ENCODE results near the gene GPA33. TPM values are rescaled to one million over a fixed set of nuclear protein-coding genes. Genes with fewer than 3 reads are reported as not detected.
A peak's percentile ranks its signal among the peaks of the same experiment; 100 is the strongest.

The GPA33 gene
- total RNA-seq, 1 donor from 2014 or later, result not detected

DNA sequence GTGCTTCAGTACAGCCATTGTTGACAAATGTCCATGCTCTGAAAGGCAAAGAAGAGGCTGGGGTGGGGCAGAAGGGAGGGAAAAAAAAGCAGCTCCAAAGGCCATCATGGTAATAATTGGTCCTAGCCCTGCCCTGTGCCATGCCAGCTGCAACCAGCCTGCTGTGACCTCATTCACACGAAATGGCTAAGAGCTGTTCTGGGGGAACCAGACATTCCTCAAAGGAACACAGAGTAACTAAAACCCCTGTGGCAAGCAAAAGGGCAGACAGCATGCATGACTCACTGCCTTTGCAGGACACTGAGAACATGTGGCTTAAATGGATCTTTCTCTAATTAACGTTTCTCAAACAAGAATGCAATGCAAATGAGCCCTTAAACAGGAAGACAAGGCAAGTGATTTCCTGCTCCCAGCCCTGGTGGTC lies 46.0 kb upstream of the GPA33 start:
- Mint-ChIP-seq H3K4me1 (ENCODE audit: low read depth, unreplicated experiment) (peaks cover 24% of the 10 kb centered on the region), H3K27ac (ENCODE audit: unreplicated experiment) (peak overlapping the region; percentile 89), H3K4me3 (ENCODE audit: unreplicated experiment) (peak overlapping the region; percentile 47), H3K9me3 (ENCODE audit: unreplicated experiment) (peaks cover 2% of the 10 kb centered on the region), H3K36me3 (ENCODE audit: unreplicated experiment) (no peaks in the 10 kb centered on the region), H3K27me3 (ENCODE audit: unreplicated experiment) (no peaks in the 10 kb centered on the region)
- peak; percentile 54 for DNase-seq
- TF ChIP-seq, protein P1, sequence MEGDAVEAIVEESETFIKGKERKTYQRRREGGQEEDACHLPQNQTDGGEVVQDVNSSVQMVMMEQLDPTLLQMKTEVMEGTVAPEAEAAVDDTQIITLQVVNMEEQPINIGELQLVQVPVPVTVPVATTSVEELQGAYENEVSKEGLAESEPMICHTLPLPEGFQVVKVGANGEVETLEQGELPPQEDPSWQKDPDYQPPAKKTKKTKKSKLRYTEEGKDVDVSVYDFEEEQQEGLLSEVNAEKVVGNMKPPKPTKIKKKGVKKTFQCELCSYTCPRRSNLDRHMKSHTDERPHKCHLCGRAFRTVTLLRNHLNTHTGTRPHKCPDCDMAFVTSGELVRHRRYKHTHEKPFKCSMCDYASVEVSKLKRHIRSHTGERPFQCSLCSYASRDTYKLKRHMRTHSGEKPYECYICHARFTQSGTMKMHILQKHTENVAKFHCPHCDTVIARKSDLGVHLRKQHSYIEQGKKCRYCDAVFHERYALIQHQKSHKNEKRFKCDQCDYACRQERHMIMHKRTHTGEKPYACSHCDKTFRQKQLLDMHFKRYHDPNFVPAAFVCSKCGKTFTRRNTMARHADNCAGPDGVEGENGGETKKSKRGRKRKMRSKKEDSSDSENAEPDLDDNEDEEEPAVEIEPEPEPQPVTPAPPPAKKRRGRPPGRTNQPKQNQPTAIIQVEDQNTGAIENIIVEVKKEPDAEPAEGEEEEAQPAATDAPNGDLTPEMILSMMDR (IDR thresholded peaks at IDR 0.05; ENCODE audit: partially characterized antibody, unreplicated experiment), result no peak

DNA sequence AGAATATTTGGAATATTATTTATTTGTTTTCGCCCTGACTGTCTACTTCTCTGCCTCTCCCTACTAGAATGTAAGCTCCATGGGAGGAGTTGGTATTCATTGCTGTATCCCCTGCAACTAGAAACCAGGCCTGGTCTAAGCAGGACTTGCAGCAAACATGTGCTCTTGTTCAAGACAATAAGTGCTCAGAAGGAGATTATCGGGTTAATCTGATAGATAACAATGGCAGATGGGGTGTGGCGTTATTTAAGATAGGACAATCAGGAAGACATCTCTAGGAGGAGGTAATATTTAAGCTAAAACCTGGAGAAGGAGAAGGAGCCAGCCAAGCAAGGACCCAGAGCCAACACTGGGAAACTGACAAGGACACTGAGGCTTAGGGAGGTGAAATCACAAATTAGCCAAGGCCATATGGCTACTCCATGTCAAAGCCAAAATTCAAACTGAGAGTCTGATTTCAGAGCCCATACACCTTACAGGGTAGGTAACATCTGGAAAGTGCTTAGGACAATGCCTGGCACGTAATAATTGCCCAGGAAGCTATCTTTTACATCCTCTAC lies 45.2 kb upstream of the GPA33 start:
- H3K27ac Mint-ChIP-seq (ENCODE audit: unreplicated experiment), result peak overlapping the region; percentile 60
- DNase-seq, result no peak

DNA sequence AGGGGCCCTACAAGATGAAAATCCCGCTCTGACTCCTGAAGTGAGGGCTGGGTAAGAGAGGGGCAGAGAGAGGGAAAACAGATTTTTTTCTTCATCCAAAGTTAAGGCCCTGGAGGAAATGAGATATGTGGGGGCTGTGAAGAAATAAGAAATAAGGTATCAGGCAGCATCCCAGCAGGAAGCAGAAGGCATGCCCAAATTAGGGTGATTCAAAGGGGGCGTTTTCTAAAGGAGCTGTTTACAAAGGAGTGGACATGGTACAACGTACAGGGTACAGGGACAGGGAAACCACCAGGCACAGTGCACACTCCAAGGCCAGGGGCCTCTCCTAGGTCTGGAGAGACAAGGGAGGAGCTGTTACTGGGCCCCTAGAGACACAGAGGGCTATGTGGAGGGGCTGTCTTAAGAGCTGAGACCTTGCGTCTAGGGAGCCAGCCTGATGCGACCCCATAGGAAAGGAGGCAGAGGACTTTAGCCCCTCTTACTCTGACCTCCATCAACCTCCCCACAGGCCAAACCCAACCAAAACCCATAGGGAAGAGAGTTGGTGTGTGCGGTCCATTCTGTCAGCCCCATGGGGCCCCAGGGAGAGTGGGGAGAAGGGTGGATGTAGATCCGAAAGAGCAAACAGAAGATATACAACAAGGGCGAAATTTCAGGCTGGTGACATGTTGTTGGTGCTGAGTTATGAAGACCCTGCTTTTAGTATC lies 42.3 kb upstream of the GPA33 start:
- DNase-seq, result no peak
- Mint-ChIP-seq H3K36me3 (ENCODE audit: unreplicated experiment) (peaks cover 10% of the 10 kb centered on the region), H3K4me3 (ENCODE audit: unreplicated experiment) (no peak overlapping the region), H3K9me3 (ENCODE audit: unreplicated experiment) (peaks cover 4% of the 10 kb centered on the region), H3K4me1 (ENCODE audit: low read depth, unreplicated experiment) (peaks cover 17% of the 10 kb centered on the region), H3K27me3 (ENCODE audit: unreplicated experiment) (peaks cover 2% of the 10 kb centered on the region), H3K27ac (ENCODE audit: unreplicated experiment) (no peak overlapping the region)
- TF ChIP-seq, protein P1 (IDR thresholded peaks at IDR 0.05; ENCODE audit: partially characterized antibody, unreplicated experiment), result no peak

More for the DNA sequence above, 45.2 kb upstream of the GPA33 start:
- H3K4me3 Mint-ChIP-seq (ENCODE audit: unreplicated experiment), result peak overlapping the region; percentile 55
- peaks cover 2% of the 10 kb centered on the region for H3K9me3 Mint-ChIP-seq (ENCODE audit: unreplicated experiment)
- H3K4me1 Mint-ChIP-seq (ENCODE audit: low read depth, unreplicated experiment), result peaks cover 24% of the 10 kb centered on the region
- TF ChIP-seq, protein P1 (IDR thresholded peaks at IDR 0.05; ENCODE audit: partially characterized antibody, unreplicated experiment), result no peak
- no peaks in the 10 kb centered on the region for H3K27me3 Mint-ChIP-seq (ENCODE audit: unreplicated experiment)
- no peaks in the 10 kb centered on the region for H3K36me3 Mint-ChIP-seq (ENCODE audit: unreplicated experiment)

DNA sequence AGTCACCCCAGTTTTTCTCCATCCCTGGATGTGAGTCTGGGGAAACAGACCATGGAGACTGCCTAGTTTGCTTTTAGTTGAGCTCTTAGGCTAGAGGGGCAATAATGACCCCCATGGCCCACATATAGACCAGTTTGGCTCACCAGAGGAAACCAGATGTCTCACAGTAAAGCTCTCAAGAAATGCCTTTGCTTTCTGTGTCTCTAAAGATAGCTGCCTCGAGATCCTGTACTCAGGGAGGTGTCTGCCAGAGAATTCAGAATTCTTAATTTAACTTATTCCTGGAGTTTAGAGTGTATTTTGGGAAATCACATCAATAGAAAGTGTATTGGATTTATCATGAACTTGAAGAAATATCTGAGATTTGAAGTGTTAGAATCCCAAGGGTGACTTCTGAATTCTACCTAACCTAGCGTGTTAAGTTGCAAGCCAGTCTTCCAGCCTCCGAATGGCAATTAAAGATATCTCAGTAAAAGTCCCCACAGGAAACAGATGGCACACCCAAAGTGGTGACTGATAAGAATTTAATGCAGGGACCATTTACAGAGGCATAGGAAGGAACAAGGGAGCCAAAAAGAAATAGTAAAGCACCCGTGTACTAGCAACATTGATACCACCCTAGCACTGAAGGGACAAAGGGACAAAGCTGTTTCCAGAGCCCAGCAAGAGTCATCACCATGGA lies 40.8 kb upstream of the GPA33 start:
- no peak overlapping the region for H3K27ac Mint-ChIP-seq (ENCODE audit: unreplicated experiment)
- TF ChIP-seq, protein P1 (IDR thresholded peaks at IDR 0.05; ENCODE audit: partially characterized antibody, unreplicated experiment), result no peak
- no peak overlapping the region for H3K4me3 Mint-ChIP-seq (ENCODE audit: unreplicated experiment)

More for the DNA sequence above, 40.8 kb upstream of the GPA33 start:
- peaks cover 4% of the 10 kb centered on the region for H3K9me3 Mint-ChIP-seq (ENCODE audit: unreplicated experiment)
- peaks cover 3% of the 10 kb centered on the region for H3K27me3 Mint-ChIP-seq (ENCODE audit: unreplicated experiment)
- H3K36me3 Mint-ChIP-seq (ENCODE audit: unreplicated experiment), result peaks cover 15% of the 10 kb centered on the region
- H3K4me1 Mint-ChIP-seq (ENCODE audit: low read depth, unreplicated experiment), result peaks cover 7% of the 10 kb centered on the region
- no peak for DNase-seq
